BE2C (cell line): ENCODE data around the gene AGPAT3.

Experiments
- DNase-seq: peaks from one replicate; pipeline ENCODE4 v3.0.0-alpha.2; 2020
- H3K27me3 ChIP-seq: fragments of 250-450 bp; sonication (Bioruptor Pico); 2 replicates; pipeline ENCODE4 v1.5.1; 2020; ENCODE audit warnings: mild to moderate bottlenecking
- H3K36me3 ChIP-seq: fragments of 250-450 bp; sonication (Bioruptor Pico); 2 replicates; pipeline ENCODE4 v1.5.1; 2020; ENCODE audit warnings: mild to moderate bottlenecking
- H3K4me1 ChIP-seq: fragments of 250-450 bp; sonication (Bioruptor Pico); 2 replicates; pipeline ENCODE4 v1.5.1; 2020
- H3K4me3 ChIP-seq: 2 replicates; pipeline ENCODE4 v1.5.1; 2011; ENCODE audit warnings: low read depth, low read length
- H3K9me3 ChIP-seq: fragments of 250-450 bp; sonication (Bioruptor Pico); 2 replicates; pipeline ENCODE4 v1.5.1; 2020
- CTCF ChIP-seq: IDR thresholded peaks from 2 replicates; pipeline ENCODE4 v1.5.1; 2012; ENCODE audit warnings: mild to moderate bottlenecking, low read depth, low read length

Gene AGPAT3

GRCh38 chr21:44003307-44003966, 138.4 kb downstream of the AGPAT3 start:
- no peak for DNase-seq
- Histone ChIP-seq H3K27me3 (no peaks in the 10 kb centered on the region), H3K4me1 (no peaks in the 10 kb centered on the region), H3K9me3 (no peaks in the 10 kb centered on the region), H3K4me3 (no peak overlapping the region), H3K36me3 (no peaks in the 10 kb centered on the region)
- no peak for TF ChIP-seq CTCF

GRCh38 chr21:44005071-44005470, 140.0 kb downstream of the AGPAT3 start:
- no peak for TF ChIP-seq CTCF
- H3K4me3 ChIP-seq = no peak overlapping the region
- H3K9me3 ChIP-seq = no peaks in the 10 kb centered on the region
- no peaks in the 10 kb centered on the region for H3K27me3 ChIP-seq
- no peaks in the 10 kb centered on the region for H3K4me1 ChIP-seq
- no peak for DNase-seq
- no peaks in the 10 kb centered on the region for H3K36me3 ChIP-seq

- Histone ChIP-seq H3K4me3 (no peak overlapping the region), H3K4me1 (no peaks in the 10 kb centered on the region), H3K36me3 (no peaks in the 10 kb centered on the region), H3K9me3 (no peaks in the 10 kb centered on the region), H3K27me3 (no peaks in the 10 kb centered on the region)
- no peak for TF ChIP-seq CTCF
- DNase-seq = no peak
These were observed 140.6 kb downstream of the AGPAT3 start for GRCh38 chr21:44005593-44005992.

GRCh38 chr21:44006017-44006619, 141.1 kb downstream of the AGPAT3 start:
- H3K4me1 ChIP-seq = no peaks in the 10 kb centered on the region
- no peak overlapping the region for H3K4me3 ChIP-seq
- no peak for DNase-seq
- no peaks in the 10 kb centered on the region for H3K36me3 ChIP-seq
- no peak for TF ChIP-seq CTCF
- H3K9me3 ChIP-seq = no peaks in the 10 kb centered on the region
- H3K27me3 ChIP-seq = no peaks in the 10 kb centered on the region

GRCh38 chr21:44006656-44007055, 141.6 kb downstream of the AGPAT3 start:
- Histone ChIP-seq H3K4me1 (no peaks in the 10 kb centered on the region), H3K27me3 (no peaks in the 10 kb centered on the region), H3K36me3 (no peaks in the 10 kb centered on the region), H3K4me3 (no peak overlapping the region), H3K9me3 (no peaks in the 10 kb centered on the region)
- no peak for DNase-seq
- TF ChIP-seq CTCF = no peak

GRCh38 chr21:44010429-44010828, 145.4 kb downstream of the AGPAT3 start:
- no peaks in the 10 kb centered on the region for H3K27me3 ChIP-seq
- no peaks in the 10 kb centered on the region for H3K9me3 ChIP-seq
- no peak overlapping the region for H3K4me3 ChIP-seq
- TF ChIP-seq CTCF = no peak
- H3K4me1 ChIP-seq = no peaks in the 10 kb centered on the region
- DNase-seq = no peak
- H3K36me3 ChIP-seq = no peaks in the 10 kb centered on the region; the same call in 1 of the 2 replicates
